Medulla oblongata (tissue), 1 donor: ENCODE results near the gene ANKRD40.
"Not testable (repeated sequence)": the region's sequence is repeated elsewhere in the genome, so short reads cannot be mapped to it uniquely, and the experiment has no call there.

Experiments used
- DNase-seq: peaks from one replicate; pipeline ENCODE4 v3.0.0-alpha.2; 2015; ENCODE audit errors: extremely low spot score

ANKRD40 gene

DNA sequence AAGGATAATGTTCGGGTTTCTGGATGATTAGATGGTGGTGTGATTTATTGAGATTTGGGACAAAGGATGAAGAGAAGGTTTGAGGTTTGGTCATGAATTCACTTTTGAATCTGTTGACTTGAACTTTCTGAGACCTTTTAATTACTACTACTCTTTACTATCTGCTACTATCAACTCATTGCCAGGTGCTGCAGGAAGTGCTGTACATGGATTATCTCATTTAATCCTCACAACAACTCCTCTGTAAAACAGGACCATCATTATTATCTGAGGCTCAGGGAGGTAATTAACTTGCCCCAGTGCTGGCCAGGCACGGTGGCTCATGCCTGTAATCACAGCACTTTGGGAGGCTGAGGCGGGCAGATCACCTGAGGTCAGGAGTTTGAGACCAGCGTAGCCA, 2.9 kb upstream of the ANKRD40 start:
- no peak for DNase-seq

DNA sequence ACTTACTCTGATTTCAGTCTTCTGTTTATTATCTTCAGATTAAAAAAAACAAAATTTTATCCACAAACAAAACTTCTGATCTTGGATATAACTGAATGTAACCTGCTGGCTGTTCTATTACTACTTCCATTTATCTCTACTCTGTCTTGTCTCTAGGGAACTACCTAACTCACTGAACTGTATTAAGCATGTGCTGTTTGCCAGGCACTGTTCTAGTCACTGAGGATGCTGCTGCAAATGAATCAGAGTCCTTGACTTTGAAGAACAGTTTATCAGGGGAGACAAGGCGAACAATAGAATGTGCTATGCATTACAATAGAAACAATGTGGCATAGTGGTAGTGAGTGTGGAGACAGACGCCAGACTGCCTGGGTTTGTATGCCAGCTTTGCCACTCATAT, 2.3 kb upstream of the ANKRD40 start:
- DNase-seq = no peak

DNA sequence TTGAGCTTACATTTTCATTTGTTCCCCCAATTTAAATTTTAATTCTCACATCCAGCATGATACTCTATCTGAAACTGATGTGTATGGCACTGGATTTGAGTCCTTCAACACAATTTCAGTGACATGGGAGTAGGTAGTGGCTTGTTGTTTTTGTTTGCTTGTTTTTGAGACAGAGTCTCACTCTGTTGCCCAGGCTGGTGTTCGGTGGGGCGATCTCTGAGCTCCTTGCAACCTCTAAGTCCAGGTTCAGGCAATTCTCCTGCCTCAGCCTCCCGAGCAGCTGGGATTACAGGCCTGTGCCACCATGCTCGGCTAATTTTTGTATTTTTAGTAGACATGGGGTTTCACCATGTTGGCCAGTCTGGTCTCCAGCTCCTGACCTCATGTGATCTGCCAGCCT, 1.3 kb upstream of the ANKRD40 start:
- DNase-seq = not testable (repeated sequence)

DNA sequence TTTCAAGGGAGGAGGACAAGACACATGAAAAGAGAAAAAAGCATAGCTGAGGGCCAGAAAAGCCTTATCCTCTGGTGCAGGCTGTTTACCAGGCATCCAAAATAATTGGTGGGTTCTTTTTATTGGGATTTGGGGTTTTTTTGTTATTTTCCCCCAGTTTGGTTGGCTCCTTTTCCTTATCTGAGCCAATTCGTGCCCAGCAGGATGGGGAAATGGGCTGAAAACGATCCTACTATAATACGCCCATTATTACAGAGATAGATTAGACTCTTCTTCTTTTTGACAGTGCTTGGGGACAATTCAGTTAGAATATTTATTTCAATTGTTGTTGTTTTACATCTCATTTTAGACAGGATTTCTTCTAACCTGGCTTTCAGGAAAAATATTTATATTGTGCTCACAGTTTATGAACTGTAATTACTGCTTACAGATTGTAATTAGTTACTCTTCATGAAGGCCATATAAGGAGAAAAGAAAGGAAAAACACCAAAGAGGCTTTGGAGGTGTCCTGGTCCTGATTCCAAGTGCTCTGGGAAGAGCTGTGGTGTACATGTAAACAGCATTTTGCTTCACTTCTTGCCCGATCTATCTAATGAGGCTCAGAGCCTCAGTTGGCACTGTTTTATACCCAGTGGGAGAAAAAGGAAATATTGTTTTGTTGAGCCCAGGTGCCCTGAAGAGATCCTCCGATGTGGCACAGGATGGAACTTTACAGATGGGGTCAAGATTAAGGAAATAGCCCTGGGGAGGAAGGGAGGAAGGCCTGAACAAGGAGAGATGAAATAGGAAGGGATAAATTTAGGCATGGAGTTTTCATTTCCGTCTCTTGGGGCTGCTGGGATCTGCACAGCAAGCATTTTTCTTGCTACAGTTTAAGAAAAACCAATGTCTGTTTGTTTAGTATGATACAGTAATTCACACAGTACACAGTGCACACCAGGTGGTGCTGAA, 611 bp upstream of the ANKRD40 start:
- peak; percentile 57 for DNase-seq

DNA sequence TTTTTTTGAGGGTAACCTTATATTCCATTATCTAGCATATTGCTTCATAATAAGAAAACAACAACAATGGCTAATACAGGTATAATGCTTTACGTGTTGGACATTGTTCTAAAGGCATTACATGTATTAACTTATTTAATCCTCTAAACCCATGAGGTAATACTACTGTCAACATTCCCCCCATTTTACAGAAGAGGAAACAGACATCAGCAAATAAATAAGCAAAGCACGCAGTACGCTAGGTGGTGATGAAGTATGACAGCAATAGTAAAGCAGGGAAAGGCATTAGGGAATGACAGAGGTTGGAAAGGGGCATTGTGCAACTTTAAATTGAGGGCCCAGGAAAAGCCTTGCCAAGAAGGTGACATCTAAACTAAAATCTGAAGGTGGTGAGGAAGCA, 4.6 kb downstream of the ANKRD40 start:
- DNase-seq = no peak

DNA sequence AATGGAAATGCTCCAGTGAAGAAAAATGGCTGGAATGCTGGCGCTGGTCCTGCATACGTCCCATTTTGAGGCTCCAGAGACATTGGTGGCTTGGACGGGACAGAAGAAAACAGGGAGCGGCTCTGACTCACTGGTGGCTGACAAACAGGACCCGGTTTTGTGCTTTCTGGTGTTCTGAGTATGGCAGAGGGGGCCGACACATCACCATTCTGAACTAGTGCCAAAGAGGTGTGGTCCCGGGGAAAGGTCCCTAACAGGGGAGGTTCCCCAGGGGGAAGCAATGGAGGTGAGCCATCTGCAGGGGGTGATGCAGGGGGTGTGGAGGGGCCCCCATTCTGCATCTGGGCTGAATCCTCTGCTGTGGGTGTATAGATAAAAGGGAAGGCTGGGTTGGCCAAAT, 8.3 kb downstream of the ANKRD40 start:
- DNase-seq = no peak

DNA sequence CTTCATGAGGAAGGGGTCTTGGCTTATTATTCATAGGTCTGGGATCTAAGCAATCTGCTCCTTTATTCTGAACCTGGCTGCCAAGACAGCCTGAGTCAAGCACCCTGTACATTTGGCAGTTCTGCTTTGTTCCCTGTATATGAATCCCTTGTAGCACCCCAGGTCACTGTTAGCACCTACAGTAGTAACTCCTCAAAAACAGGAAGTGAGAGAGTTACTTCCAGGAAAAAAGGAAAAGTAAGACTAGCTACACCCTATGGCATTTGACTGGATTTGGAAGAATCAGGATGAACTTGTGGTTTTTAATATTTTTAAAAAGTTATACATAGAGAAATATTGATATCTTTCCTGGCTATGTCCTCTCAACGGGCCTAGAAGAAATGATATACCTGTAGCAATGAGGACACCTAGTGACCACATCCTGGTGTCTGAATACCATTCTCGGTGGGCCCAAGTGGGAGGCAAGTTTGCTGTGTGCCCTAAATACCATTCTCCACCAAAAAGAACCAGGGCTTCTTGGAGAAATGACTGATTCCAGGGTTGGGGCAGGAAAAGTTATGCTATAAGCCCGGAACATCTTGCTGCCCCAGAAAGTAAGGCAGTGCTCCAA, 9.9 kb downstream of the ANKRD40 start:
- DNase-seq = no peak

DNA sequence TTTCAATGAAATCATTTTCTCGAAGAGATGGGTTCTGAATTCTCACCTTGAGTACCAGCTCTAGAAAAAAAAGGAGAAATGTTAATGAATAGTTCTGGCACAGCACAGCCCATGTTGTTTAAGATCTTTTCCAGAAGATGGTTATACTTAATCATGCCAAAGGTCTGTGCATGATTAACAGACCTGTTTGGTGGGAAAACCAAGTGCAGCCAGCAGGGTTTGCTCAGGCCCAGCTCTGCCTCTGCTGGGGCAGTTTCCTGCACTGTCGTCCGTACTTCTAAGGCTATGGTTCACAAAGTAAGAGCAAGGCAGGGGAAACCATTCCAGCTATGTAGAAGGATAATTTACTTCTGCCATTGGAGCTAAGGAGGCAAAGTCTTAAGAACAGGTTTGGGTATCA, 10.7 kb downstream of the ANKRD40 start:
- no peak for DNase-seq

DNA sequence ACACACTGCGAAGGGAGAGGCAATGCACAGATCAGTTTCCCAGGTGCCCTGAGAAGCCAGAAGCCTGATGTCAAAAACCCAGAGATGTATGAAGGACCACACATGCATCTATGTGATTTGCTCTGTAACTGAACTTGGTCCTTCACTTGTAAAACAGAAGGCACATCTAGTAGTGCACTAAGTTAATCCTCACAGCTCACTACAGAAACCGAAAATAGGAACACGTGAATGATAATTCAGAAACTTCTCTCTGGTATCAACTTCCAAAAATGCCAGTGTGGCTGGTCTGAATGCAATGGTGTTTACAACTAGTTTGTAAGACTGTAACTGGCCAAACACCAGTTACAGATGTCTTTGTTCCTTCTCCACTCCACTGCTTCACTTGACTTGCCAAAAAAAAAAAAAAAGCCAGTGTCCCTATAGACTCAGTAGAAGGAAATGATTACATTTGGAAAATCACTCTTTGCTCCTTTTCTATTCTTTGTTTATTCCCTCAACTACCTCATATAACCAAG, 11.3 kb downstream of the ANKRD40 start:
- no peak for DNase-seq

DNA sequence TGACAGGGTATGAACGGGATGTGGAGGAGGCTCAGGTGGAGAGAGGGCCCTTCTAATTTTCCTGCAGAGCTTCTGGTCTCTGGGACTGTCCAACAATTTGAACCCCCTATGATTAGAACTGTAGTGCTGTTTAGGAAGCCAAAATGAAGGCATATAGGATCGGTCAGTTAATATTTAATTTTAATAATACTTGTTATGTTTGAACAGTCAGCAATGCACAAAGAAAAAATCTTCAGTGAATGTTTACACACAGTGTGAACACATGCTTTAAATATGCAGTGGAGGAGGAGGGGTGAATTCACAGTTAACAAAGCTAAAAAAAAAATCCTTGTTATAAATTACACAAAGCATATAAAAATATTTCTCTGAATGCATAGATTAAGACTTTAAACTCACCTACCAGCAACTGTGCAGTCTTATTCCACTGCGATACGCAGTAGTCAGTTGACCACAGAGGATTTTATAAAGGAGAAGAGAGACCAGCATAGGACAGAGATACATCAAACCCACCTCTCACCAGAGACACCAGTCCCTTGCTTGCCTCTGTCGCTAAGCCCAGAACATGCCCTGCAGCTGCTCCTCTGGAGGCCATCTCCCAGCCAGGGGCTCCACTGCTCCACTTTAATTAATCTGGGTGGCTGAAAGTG, 14.6 kb downstream of the ANKRD40 start:
- DNase-seq = no peak

DNA sequence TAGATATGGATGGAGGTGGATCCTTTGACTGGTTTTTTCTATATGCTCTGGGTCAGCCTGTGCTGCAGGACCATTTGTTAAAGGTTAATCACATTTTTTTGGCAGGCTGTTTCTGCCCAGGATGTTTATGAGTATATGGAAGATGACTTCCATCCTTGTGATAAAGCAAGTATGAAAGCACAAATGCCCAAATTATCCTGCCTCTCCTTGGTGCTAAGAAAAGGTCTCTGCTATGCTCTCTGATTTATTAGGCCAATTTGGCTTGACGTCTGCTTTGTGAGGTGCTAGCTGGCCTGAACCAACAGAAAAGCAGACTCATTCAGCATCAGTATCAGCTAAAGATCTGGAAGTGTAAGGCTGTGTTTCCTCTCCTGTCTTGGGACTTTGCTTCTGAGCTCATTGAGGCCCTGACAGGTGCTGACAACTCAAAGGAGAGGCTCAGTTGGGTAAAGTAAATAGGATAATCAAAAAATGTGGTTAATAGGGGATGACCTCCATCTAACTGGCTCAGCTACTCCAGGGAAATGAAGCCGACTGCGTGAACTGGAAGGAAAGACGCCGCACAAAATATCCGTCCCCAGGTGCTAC, 15.2 kb downstream of the ANKRD40 start:
- DNase-seq = no peak

DNA sequence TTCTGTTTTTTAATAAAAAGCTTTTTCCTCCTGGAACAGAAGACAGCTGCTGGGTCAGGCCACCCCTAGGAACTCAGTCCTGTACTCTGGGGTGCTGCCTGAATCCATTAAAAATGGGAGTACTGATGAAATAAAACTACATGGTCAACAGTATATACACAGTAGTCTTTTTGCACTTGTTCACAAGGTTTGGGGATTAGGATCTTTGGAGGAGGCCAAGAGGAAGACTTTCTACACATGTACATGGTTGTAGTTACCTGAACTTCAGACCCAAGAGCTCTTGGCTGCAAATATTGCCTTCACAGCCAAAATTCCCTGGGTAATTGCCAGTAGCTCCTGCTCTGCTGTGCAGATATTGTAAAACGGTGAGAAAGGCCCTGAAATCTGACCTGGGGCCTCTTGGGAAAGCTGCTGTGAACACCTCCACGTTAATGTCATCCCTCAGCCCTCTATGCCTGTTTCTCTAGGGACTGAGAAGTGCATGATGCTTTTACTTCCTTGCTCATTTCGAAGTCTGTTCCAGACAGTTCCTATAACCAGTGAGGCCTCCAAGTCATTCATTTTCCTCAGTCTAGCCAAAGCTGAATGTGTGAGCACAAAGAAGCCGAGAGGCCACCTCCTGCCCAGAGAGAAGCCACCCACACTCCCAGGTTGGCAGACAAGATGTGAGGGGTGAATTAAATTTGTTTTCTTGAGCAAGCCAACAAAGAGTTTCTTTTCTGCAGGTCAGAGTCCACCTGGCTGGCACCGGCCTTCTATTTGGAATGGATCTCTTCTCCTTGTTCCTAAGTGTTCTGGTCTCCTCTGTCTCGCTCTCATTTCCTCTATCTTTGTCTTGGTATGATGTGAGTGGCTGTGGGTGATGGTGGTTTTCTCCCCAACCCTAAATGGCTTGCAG, 15.9 kb downstream of the ANKRD40 start:
- DNase-seq = no peak

DNA sequence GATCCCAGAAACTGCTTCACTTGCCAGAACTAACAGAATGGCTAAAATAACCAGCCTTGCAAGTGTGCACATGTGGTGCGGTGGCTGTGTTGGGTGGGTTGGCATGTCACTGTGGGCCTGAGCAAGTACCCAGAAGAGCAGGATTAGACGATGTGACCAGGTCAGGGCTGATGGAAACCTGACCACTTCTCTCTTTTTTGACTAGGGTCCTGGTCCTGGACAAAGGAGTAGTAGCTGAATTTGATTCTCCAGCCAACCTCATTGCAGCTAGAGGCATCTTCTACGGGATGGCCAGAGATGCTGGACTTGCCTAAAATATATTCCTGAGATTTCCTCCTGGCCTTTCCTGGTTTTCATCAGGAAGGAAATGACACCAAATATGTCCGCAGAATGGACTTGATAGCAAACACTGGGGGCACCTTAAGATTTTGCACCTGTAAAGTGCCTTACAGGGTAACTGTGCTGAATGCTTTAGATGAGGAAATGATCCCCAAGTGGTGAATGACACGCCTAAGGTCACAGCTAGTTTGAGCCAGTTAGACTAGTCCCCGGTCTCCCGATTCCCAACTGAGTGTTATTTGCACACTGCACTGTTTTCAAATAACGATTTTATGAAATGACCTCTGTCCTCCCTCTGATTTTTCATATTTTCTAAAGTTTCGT, 16.7 kb downstream of the ANKRD40 start:
- DNase-seq = no peak

DNA sequence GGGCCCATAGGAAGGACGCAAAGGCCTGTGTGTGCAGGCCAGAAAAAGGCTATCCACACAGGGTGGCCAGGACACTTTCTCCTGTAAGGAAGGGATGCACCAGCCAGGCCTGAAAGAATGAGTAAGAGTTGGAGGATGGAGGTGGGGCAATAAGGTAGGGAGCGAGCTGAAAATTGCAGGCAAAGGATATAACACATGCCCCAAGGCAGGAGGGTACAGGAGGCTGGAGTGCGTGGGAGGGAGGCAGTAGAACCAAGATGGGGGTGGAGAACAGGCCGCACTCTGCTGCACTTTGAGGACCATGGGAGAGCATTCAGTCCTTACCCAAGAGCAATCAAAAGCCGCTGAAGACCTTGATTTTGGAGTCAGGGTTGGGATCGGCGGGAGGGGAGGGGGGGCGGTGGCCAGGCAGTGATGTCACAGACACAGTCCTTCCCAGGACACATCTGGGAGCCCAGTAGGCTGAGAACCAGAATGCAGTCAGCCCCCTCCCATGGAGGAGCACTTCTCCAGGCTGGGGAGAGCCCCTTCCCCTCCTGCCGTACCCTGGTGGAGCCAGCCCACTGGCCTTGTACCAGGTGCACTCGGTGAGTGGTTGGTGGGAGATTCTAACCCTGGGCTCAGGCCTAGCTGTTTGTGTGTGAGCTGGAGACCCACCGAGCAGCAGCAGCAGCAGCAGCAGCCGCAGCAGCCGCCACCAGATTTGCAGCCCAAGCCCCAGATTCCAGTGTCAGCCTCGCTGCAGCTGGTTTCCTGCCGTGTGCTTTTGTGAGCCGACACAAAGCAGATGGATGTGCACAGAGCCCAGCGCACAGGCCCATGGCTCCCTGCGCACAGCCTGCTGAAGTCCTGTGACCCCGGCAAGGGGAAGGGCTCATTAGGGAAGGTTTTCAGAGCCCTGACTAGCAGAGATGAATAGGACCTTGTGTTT, 17.5 kb downstream of the ANKRD40 start:
- peak; percentile 81 for DNase-seq

DNA sequence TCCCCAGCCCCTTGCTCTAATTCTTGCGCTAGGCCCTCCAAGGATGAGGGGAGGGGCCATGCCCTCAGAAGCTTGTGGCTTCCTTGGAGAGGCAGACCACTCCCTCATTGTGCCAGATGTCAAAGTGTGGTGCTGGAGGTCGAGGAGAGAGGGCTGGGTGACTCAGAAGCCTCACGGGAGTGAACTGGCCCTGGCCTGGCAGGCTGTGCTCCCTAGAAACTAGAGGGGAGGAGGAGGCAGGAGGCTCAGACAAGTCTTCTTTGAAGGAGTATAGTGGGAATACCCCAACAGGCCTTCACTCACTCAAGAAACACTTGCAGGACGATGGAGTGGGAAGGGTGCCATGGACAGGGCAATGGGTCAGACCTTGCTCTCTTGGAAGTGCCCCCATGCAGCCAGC, 18.5 kb downstream of the ANKRD40 start:
- DNase-seq = no peak

DNA sequence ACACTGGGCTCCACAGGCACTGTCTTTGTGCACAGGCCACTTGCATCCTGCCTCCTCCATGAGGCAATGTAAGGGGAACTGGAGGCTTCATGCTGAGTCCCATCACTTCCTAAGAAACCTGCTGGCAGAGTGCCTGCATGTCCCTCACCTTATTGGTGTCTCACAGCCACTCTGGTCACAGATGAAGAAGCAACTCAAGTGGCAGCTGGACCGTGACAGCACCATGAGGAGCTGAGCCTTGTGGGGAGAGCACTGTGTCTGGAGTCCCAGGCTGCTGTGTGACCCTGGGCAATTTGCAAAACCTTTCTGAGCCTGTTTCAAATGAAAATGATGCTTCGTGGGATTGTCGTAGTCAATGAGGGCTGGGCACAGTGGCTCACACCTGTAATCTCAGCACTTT, 19.5 kb downstream of the ANKRD40 start:
- no peak for DNase-seq

DNA sequence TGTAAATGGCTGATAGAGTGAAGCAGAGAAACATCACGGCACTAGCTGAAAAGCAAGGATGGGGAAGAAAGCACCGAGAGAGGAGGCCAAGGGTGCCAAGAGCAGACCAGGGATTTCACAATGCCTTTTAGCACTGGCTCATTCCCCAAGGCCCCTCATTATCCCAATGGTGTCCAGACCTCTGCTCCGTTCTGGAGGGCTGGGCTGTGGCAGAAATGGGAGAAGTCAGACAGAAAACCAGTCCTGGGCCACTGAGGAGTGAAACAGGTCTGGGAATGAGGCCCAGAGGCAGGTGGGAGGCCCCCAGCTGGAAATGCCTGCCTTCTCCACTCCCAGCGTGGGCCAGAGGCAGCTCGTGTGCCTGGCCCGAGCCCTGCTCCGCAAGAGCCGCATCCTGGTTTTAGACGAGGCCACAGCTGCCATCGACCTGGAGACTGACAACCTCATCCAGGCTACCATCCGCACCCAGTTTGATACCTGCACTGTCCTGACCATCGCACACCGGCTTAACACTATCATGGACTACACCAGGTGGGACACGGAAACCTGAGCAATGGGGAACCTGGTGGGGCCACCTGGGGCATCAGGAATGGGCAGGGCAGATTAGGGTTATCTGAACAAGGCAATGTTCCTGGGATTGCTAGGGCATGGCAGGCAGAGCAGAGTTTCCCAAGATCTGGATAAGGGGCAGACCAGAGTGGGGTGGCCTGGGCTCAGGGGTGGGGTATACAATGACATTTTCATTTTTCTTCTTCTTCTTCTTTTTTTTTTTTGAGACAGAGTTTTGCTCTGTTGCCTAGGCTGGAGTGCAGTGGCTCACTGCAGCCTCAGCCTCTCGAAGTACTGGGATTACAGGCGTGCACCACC, 20.3 kb downstream of the ANKRD40 start:
- no peak for DNase-seq

DNA sequence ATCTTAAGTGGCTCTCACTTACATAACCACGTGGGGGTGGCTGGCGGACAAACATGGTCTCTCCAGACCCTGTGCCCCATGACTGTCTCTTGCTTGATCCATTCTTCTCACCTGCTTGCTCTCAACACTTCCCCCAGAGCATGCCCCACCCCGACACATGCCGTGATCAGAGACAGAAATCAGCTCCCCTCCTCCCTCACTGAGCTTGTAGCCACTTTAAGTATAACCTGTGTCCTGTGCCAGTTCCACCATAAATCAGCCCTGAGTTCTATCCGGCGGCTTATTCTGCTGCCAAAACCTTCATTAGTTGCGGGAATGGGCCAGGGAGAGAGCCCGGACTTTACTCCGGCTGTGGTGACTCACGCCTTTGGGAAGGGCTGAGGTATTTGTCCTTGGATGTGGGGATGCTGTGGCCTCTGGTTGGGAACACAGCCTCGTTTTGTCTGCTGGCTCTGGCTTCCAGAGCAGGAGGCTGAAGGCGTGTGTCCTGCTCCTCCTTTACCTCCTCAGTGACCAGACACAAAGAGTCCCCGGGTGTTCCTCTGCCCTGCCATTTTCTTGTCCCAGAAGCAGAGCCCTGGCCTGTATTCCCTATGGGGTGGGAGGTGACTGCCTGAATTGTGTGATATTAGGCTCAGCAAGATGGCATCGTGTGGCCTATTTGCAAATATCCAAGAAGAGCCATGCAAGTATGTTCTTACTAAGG, 21.1 kb downstream of the ANKRD40 start:
- peak; percentile 68 for DNase-seq
